Measurements from ENCODE around the gene MMP21. TPM values are rescaled to one million over a fixed set of nuclear protein-coding genes. Genes with fewer than 3 reads are reported as not detected.
A peak's percentile ranks its signal among the peaks of the same experiment; 100 is the strongest.

The MMP21 gene
- total RNA-seq, 2 donors from 2014 or later, result not detected

GRCh38 chr10:125756196-125756595 lies 19.4 kb downstream of the MMP21 start:
- WGBS, 2 donors, result 45 to 52% methylated on average over 5 of the region's 5 CpGs
- Histone ChIP-seq H3K36me3 (replicated peaks in 1 of 2; ENCODE audit: insufficient read depth in 1 of 2, low read depth in 2 of 2) (peaks cover 19 to 26% of the 10 kb centered on the region in 2 donors), H3K4me3 (no peak overlapping the region), H3K9me3 (no peaks in the 10 kb centered on the region), H3K4me1 (peaks cover 10% of the 10 kb centered on the region), H3K27me3 (no peaks in the 10 kb centered on the region), H3K27ac (no peak overlapping the region)
- intact Hi-C loops (cut with DNase I), result no loop called here
- ATAC-seq (no peak), DNase-seq (no peak)
- TF ChIP-seq CTCF (IDR thresholded peaks at IDR 0.05) (no peak), POLR2A (IDR thresholded peaks at IDR 0.05) (no peak)

GRCh38 chr10:125747417-125747816 lies 28.2 kb downstream of the MMP21 start:
- no peak for TF ChIP-seq POLR2A (IDR thresholded peaks at IDR 0.05)
- no peak for TF ChIP-seq CTCF (IDR thresholded peaks at IDR 0.05)
- Histone ChIP-seq H3K27ac (no peak overlapping the region), H3K4me1 (no peaks in the 10 kb centered on the region), H3K36me3 (replicated peaks in 1 of 2; ENCODE audit: insufficient read depth in 1 of 2, low read depth in 2 of 2) (peaks cover 4 to 32% of the 10 kb centered on the region in 2 donors), H3K27me3 (no peaks in the 10 kb centered on the region), H3K4me3 (no peak overlapping the region), H3K9me3 (no peaks in the 10 kb centered on the region)
- ATAC-seq, result no peak
- DNase-seq, result no peak
- WGBS, 2 donors, result 33 to 42% methylated on average over 5 of the region's 5 CpGs
- intact Hi-C loops (cut with DNase I), result no loop called here

GRCh38 chr10:125744909-125745308 lies 30.7 kb downstream of the MMP21 start:
- WGBS, 2 donors, result 94 to 100% methylated on average over 2 of the region's 2 CpGs
- H3K27me3 ChIP-seq, result no peaks in the 10 kb centered on the region
- DNase-seq, result no peak
- TF ChIP-seq POLR2A (IDR thresholded peaks at IDR 0.05) (no peak), CTCF (IDR thresholded peaks at IDR 0.05) (no peak)
- intact Hi-C loops (cut with DNase I), result no loop called here
- no peaks in the 10 kb centered on the region for H3K4me1 ChIP-seq
- no peak overlapping the region for H3K4me3 ChIP-seq
- no peak for ATAC-seq
- no peak overlapping the region for H3K27ac ChIP-seq
- H3K36me3 ChIP-seq (replicated peaks in 1 of 2; ENCODE audit: insufficient read depth in 1 of 2, low read depth in 2 of 2), result peaks cover 3 to 41% of the 10 kb centered on the region in 2 donors
- H3K9me3 ChIP-seq, result no peaks in the 10 kb centered on the region

- H3K9me3 ChIP-seq, result no peaks in the 10 kb centered on the region
- DNase-seq (no peak), ATAC-seq (no peak)
- no peak overlapping the region for H3K27ac ChIP-seq
- TF ChIP-seq CTCF (IDR thresholded peaks at IDR 0.05) (peak in 4 of 7 experiments; percentile 6 to 13 (median 9)), POLR2A (IDR thresholded peaks at IDR 0.05) (no peak)
- intact Hi-C loops (cut with DNase I), result no loop called here
- peaks cover 3 to 53% of the 10 kb centered on the region in 2 donors for H3K36me3 ChIP-seq (replicated peaks in 1 of 2; ENCODE audit: insufficient read depth in 1 of 2, low read depth in 2 of 2)
- no peak overlapping the region for H3K4me3 ChIP-seq
- H3K27me3 ChIP-seq, result no peaks in the 10 kb centered on the region
- whole genome bisulfite sequencing, 2 donors, result 39 to 50% methylated on average over 2 of the region's 2 CpGs
- H3K4me1 ChIP-seq, result no peaks in the 10 kb centered on the region
These were observed 33.2 kb downstream of the MMP21 start for GRCh38 chr10:125742465-125742864.

- Histone ChIP-seq H3K4me3 (no peak overlapping the region), H3K36me3 (replicated peaks in 1 of 2; ENCODE audit: insufficient read depth in 1 of 2, low read depth in 2 of 2) (peaks cover 3 to 57% of the 10 kb centered on the region in 2 donors), H3K4me1 (no peaks in the 10 kb centered on the region), H3K9me3 (no peaks in the 10 kb centered on the region), H3K27ac (no peak overlapping the region), H3K27me3 (no peaks in the 10 kb centered on the region)
- 85 to 87% methylated on average over 7 of the region's 7 CpGs for WGBS, 2 donors
- no peak for ATAC-seq
- no peak for DNase-seq
- intact Hi-C loops (cut with DNase I), result loop anchor here (10.0 kb wide), 1 partner anchor 95 kb away; no protein-coding TSS in a partner anchor
- no peak for TF ChIP-seq CTCF (IDR thresholded peaks at IDR 0.05)
- no peak for TF ChIP-seq POLR2A (IDR thresholded peaks at IDR 0.05)
These were observed 35.5 kb downstream of the MMP21 start for GRCh38 chr10:125739994-125740679.
